ENCODE data around the gene LYL1.

Gene LYL1

DNA sequence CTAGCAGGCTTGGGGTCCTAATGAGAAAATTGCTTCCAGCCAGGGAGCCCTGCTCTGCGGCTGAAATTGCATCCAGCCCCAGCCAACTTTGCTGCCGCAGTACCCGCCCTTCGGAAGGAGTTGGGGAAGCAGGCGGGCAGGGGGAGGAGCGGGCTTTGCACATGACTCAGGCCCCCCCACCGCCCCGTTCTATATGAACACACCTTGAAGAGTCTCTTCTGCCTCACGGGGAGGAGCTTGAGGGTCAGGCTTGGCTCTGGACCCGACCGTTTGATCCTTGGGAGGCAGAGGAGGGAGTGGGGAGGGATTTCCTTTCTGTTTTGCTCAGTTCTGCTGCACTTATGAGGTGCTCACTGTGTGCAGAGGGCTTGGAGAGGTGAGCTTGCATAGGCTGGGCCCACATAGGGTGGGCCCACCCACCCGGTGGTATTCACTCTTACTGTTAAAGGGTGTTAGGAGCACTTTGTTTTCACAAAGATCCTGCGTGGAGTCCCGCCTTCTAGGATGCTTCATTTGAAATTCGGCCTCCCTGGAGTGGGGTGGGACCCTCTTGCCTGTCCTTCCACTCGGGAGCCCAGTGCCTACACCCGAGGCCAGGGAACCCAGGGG, 46.5 kb downstream of the LYL1 start:
- DNase-seq (ENCODE audit: low spot score), result no peak

DNA sequence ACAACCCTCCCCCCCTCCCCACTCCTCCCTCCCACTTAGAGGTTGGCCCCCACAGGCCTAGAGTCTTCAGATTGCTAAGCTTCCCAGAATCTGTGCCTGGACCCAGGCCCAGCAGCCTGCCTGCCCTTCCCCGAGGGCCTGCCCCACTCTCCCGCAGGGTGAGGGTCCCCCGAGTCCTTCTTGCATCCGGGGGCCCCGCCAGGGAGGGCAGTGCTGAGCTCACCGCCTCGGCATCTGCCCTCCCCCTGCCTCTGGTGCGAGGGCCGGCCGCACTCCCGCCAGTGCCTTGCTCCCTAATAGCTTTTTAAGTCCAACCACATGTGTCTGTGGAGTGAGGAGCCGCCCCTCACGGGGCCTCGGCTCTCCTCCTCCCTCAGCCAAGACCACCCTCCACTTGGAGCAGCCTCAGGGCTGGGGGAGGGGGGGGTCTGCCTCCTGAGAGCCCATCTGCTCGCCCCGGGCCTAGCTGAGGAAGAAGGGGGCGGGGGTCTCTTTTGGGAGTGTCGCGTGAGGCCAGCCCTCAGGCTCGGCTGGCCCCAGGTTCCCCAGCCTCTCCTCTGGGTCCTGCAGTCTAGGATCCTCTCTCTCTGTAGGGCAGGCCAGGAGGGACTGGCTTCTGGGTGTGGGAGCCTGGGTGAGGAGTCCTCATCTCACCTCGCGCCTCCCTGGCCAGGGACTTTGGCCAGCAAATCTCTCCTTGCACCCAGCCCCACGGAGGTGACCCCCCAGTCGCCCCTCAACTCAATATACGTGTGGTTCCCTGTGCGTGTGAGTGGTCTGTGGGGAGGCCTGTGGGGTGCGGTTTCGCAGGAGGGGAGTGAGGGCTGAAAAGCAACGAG, 47.2 kb downstream of the LYL1 start:
- DNase-seq (ENCODE audit: low spot score), result no peak

DNA sequence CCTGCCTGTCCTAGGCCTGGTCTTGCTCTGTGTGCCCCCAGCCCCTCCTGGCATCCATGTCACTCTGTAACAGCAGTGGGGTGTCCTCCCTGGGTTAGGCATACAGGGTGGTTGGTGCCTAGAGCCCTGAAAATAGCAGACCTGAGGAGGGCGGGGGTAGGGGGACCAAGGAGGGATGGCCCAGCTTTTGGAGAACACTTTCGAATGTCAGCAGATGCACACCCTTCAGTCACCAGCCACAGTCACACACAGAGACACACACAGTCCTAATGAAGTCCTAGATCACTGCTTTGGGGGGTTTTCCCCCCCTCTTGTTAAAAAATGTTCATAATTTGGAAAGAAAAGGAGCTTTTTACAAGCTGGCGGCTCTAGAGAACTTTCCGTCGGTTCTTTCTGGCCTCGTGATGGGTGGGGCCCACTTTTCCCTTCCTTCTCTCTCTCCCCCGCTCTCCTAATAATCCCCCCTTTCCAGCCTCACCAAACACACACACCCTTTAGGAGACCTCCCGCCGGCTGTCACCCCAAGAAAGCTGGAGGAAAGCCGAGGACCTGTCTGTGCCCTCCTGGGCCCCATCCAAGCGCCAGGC, 47.9 kb downstream of the LYL1 start:
- DNase-seq (ENCODE audit: low spot score), result no peak

GRCh38 chr19:13053761-13054625, 48.7 kb downstream of the LYL1 start:
- DNase-seq (ENCODE audit: low spot score), result peak; percentile 76

GRCh38 chr19:13053238-13053637, 49.4 kb downstream of the LYL1 start:
- DNase-seq (ENCODE audit: low spot score), result no peak

GRCh38 chr19:13052447-13053175, 50.0 kb downstream of the LYL1 start:
- no peak for DNase-seq (ENCODE audit: low spot score)

DNA sequence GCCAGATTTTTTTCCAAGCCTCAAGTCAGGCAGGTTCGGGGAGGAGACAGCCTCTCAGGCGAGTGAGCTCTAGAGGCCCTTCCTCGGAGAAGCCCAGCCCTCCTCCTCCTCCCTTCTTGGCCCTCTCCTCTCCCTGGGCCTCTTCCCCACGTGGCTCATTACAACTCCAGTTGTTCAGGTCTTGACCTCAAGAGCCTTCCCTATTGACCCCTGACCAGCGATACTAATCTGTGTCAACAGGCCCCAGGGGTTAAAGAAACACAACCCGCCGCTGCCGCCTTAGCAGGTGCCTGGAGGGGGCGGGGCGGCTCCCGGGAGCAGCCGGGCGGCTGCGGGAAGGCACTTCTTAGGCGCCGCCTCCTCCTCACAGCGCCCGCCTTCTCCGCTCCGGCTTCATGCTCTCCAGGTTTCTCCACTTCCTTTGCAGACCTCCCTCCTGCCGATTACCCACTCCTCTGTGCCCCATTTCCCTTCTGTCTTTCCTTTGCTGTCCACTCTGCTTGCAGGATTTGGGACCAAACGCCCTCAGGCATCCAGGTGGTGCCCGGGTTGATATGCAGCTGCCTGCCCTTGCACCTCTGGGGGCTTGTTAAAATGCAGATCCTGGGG, 51.0 kb downstream of the LYL1 start:
- no peak for DNase-seq (ENCODE audit: low spot score)

GRCh38 chr19:13050274-13050673, 52.4 kb downstream of the LYL1 start:
- DNase-seq (ENCODE audit: low spot score), result no peak
